HG02943 (cell line): ENCODE measurements around the gene NAV2.

Source experiments
- ATAC-seq: cut with Tn5 transposase; IDR thresholded peaks from one replicate; pipeline ENCODE4 v1.9.1; 2021; ENCODE audit warnings: mild to moderate bottlenecking, low read depth, moderate library complexity; ENCODE audit not compliant: unreplicated experiment

Gene NAV2

GRCh38 chr11:19686234-19686633, 26.4 kb upstream of the NAV2 start:
- no peak for ATAC-seq

GRCh38 chr11:19687392-19687791, 25.2 kb upstream of the NAV2 start:
- ATAC-seq, result no peak

GRCh38 chr11:19689281-19690000, 23.2 kb upstream of the NAV2 start:
- ATAC-seq, result no peak

GRCh38 chr11:19690885-19691284, 21.8 kb upstream of the NAV2 start:
- ATAC-seq, result no peak

- no peak for ATAC-seq
These were observed 20.7 kb upstream of the NAV2 start for GRCh38 chr11:19691815-19692500.

GRCh38 chr11:19693146-19693545, 19.5 kb upstream of the NAV2 start:
- ATAC-seq, result no peak

GRCh38 chr11:19694796-19695345, 17.8 kb upstream of the NAV2 start:
- no peak for ATAC-seq

GRCh38 chr11:19696073-19696472, 16.6 kb upstream of the NAV2 start:
- no peak for ATAC-seq

- ATAC-seq, result no peak
These were observed 15.7 kb upstream of the NAV2 start for GRCh38 chr11:19696904-19697303.

GRCh38 chr11:19697721-19698121, 14.9 kb upstream of the NAV2 start:
- no peak for ATAC-seq

GRCh38 chr11:19698493-19699292, 13.9 kb upstream of the NAV2 start:
- ATAC-seq, result no peak

- no peak for ATAC-seq
These were observed 11.2 kb upstream of the NAV2 start for GRCh38 chr11:19701421-19701820.

GRCh38 chr11:19702620-19703019, 10.0 kb upstream of the NAV2 start:
- no peak for ATAC-seq

- no peak for ATAC-seq
These were observed 9.4 kb upstream of the NAV2 start for GRCh38 chr11:19703211-19703610.

GRCh38 chr11:19704213-19704612, 8.4 kb upstream of the NAV2 start:
- no peak for ATAC-seq

- no peak for ATAC-seq
These were observed 6.7 kb upstream of the NAV2 start for GRCh38 chr11:19705936-19706335.

GRCh38 chr11:19711911-19712280, 741 bp upstream of the NAV2 start:
- peak; percentile 12 for ATAC-seq

GRCh38 chr11:19713196-19714021, 772 bp downstream of the NAV2 start:
- ATAC-seq, result peak; percentile 22

GRCh38 chr11:19714022-19714386, 1.4 kb downstream of the NAV2 start:
- no peak for ATAC-seq
